22Rv1 (cell line): ENCODE measurements around the gene IDH3G.

Experiments used
- CTCF ChIP-seq: fragments of 450-650 bp; IDR thresholded peaks from 2 replicates; pipeline ENCODE4 v1.5.1; 2017; ENCODE audit warnings: mild to moderate bottlenecking
- ZFX ChIP-seq: fragments of 450-650 bp; IDR thresholded peaks from 2 replicates; pipeline ENCODE4 v1.6.1; 2017; ENCODE audit warnings: antibody characterized with exemption, borderline replicate concordance

GRCh38 chrX:153774576-153775292, 19.4 kb downstream of the IDH3G start:
- no peak for TF ChIP-seq CTCF
- no peak for TF ChIP-seq ZFX
